Gastroesophageal sphincter (tissue), 4 donors: ENCODE results near the gene NXPH1. TPM values are rescaled to one million over a fixed set of nuclear protein-coding genes. Genes with fewer than 3 reads are reported as not detected.

Experiments used
- ATAC-seq: fragments of 150-250 bp; one replicate; pipeline ENCODE4 v1.9.1; 2016; ENCODE audit warnings: mild to moderate bottlenecking, moderate library complexity
- H3K27ac ChIP-seq, 4 donors: fragments of 200-600 bp; sonication (generic) in 3 of 4; 1 replicate in 3 of 4; 2 replicates in 1 of 4; pipeline ENCODE4 v1.5.1; 2016 to 2019
- H3K27me3 ChIP-seq: fragments of 200-600 bp; sonication (generic); one replicate; pipeline ENCODE4 v1.5.1; 2019
- H3K36me3 ChIP-seq, 2 donors: fragments of 200-600 bp; sonication (generic); one replicate each; pipeline ENCODE4 v1.5.1; 2019; ENCODE audit warnings: control low read depth in 1 of 2
- H3K4me1 ChIP-seq, 3 donors: fragments of 200-600 bp; sonication (generic); 1 replicate in 2 of 3; 2 replicates in 1 of 3; pipeline ENCODE4 v1.5.1; 2016 to 2019; ENCODE audit warnings: control low read depth in 2 of 3
- H3K4me3 ChIP-seq, 2 donors: fragments of 200-600 bp; sonication (generic); one replicate each; pipeline ENCODE4 v1.5.1; 2019; ENCODE audit warnings: mild to moderate bottlenecking in 1 of 2, moderate library complexity in 1 of 2
- H3K9me3 ChIP-seq, 3 donors: fragments of 200-600 bp; sonication (generic); one replicate each; pipeline ENCODE4 v1.5.1; 2017 to 2019; ENCODE audit warnings: control low read depth in 2 of 3
- EP300 ChIP-seq: sonication (generic); formaldehyde crosslinking; IDR thresholded peaks from one replicate; pipeline ENCODE4 v1.6.1; 2017; ENCODE audit warnings: antibody characterized with exemption, mild to moderate bottlenecking
- POLR2A ChIP-seq, 2 donors: fragments of 450-650 bp; IDR thresholded peaks; one replicate each; pipeline ENCODE4 v1.6.1; 2017; ENCODE audit warnings: antibody characterized with exemption in 2 of 2, mild to moderate bottlenecking in 2 of 2, moderate library complexity in 1 of 2
- POLR2AphosphoS5 ChIP-seq: sonication (generic); formaldehyde crosslinking; IDR thresholded peaks from one replicate; pipeline ENCODE4 v1.6.1; 2017; ENCODE audit warnings: antibody characterized with exemption
- WGBS, 2 donors: methylation state at CpG; one replicate each; pipeline ENCODE4 v1.1.5; 2018; ENCODE audit warnings: low coverage in 1 of 2; 5-methylcytosine and 5-hydroxymethylcytosine counted together
- total RNA-seq, 4 donors: library from RNA; depleted of rRNA; stranded (reverse); fragments of >200 nt; gene quantifications; one replicate each; pipeline ENCODE4 v1.1.0, GENCODE V29; 2016
- TF ChIP-seq, protein P1 (sequence below), 4 experiments: fragments of 200-600 bp in 2 of 4; fragments of 450-650 bp in 2 of 4; sonication (generic) in 1 of 4; IDR thresholded peaks; one replicate each; pipeline ENCODE4 v1.5.1; 2017 to 2019; ENCODE audit warnings: antibody characterized with exemption in 4 of 4, mild to moderate bottlenecking in 2 of 4, moderate library complexity in 2 of 4

The NXPH1 gene
- total RNA-seq, 4 donors from 2014 or later: not detected

DNA sequence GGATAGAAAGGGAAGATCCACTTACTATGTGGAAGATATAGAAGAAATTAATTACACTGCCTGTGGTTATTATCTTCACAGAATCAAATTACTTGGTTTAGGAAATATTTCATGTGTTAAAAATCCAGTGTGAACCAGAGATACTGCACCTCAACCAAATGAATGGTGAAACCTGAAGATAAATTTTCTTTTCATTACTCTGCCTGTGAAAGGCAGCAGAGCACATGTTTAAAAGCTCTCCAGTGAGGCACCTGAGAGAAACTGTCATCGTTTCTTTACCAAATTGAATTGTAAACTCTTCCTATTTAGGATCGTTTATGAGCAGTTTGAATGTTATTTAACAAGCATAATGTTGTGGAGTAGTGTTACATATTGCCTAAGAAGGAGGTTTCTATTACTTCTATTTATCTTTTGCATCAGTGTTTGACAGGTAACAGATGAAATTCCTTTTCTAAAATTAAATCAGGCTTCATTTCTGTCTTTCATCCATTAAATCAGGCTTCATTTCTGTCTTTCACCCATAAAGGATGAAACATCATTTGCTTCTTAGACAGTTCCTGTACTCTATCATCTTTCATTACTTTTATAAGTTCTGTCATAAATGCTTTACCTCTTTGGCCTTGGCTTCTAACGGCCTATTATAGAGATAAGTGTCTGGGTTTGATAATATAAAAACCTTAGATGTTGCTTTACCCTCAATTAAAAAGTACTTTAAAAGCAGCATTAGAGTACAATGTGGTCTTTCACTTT, 266.6 kb downstream of the NXPH1 start:
- 40 to 62% methylated on average over 3 of the region's 3 CpGs for WGBS, 2 donors
- no peak overlapping the region for H3K27ac ChIP-seq
- H3K9me3 ChIP-seq: no peaks in the 10 kb centered on the region
- H3K4me1 ChIP-seq: no peaks in the 10 kb centered on the region
- TF ChIP-seq POLR2A (IDR thresholded peaks at IDR 0.05) (no peak), POLR2AphosphoS5 (no peak), EP300 (no peak)
- TF ChIP-seq, protein P1, sequence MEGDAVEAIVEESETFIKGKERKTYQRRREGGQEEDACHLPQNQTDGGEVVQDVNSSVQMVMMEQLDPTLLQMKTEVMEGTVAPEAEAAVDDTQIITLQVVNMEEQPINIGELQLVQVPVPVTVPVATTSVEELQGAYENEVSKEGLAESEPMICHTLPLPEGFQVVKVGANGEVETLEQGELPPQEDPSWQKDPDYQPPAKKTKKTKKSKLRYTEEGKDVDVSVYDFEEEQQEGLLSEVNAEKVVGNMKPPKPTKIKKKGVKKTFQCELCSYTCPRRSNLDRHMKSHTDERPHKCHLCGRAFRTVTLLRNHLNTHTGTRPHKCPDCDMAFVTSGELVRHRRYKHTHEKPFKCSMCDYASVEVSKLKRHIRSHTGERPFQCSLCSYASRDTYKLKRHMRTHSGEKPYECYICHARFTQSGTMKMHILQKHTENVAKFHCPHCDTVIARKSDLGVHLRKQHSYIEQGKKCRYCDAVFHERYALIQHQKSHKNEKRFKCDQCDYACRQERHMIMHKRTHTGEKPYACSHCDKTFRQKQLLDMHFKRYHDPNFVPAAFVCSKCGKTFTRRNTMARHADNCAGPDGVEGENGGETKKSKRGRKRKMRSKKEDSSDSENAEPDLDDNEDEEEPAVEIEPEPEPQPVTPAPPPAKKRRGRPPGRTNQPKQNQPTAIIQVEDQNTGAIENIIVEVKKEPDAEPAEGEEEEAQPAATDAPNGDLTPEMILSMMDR (IDR thresholded peaks at IDR 0.05): no peak
- no peak overlapping the region for H3K4me3 ChIP-seq
- ATAC-seq: no peak
- H3K36me3 ChIP-seq: no peaks in the 10 kb centered on the region
- H3K27me3 ChIP-seq: no peaks in the 10 kb centered on the region

- Histone ChIP-seq H3K27ac (no peak overlapping the region), H3K9me3 (no peaks in the 10 kb centered on the region), H3K27me3 (no peaks in the 10 kb centered on the region), H3K4me1 (no peaks in the 10 kb centered on the region), H3K4me3 (no peak overlapping the region), H3K36me3 (no peaks in the 10 kb centered on the region)
- ATAC-seq: no peak
- TF ChIP-seq POLR2A (IDR thresholded peaks at IDR 0.05) (no peak), EP300 (no peak), POLR2AphosphoS5 (no peak)
- TF ChIP-seq, protein P1 (IDR thresholded peaks at IDR 0.05): no peak
Measured at GRCh38 chr7:8702807-8703206, 269.4 kb downstream of the NXPH1 start.

GRCh38 chr7:8710124-8710523, 276.7 kb downstream of the NXPH1 start:
- no peak for TF ChIP-seq EP300
- no peak for TF ChIP-seq POLR2AphosphoS5
- TF ChIP-seq, protein P1 (IDR thresholded peaks at IDR 0.05): no peak
- no peak for TF ChIP-seq POLR2A (IDR thresholded peaks at IDR 0.05)
- Histone ChIP-seq H3K4me1 (no peaks in the 10 kb centered on the region), H3K4me3 (no peak overlapping the region), H3K27ac (no peak overlapping the region), H3K27me3 (no peaks in the 10 kb centered on the region), H3K36me3 (no peaks in the 10 kb centered on the region), H3K9me3 (no peaks in the 10 kb centered on the region)
- no peak for ATAC-seq
- WGBS, 2 donors: 63 to 67% methylated on average over 2 of the region's 2 CpGs

DNA sequence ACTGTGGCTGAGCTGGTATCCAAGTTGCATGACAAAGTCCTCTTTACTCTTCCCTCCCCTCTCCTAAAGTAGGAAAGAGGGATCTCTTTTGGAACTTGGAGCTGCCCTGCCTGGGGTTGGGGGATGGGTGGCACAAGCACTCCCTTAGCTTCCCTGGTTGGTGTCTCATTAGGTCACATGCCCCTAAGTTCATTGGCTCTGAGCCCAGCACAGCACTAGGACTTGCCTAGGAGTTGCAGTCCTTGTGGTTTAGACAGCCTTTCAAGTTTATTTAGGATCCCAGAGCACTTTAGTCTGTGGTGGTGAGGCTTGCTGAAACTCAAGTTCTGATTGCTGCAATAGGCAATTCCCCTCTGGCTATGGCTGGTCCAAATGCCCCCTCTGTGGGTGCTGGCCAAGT, 281.4 kb downstream of the NXPH1 start:
- ATAC-seq: no peak

GRCh38 chr7:8719102-8719501, 285.7 kb downstream of the NXPH1 start:
- WGBS, 2 donors: 71 to 73% methylated on average over 1 of the region's 1 CpG
- Histone ChIP-seq H3K27me3 (peaks cover 3% of the 10 kb centered on the region), H3K9me3 (no peaks in the 10 kb centered on the region), H3K27ac (no peak overlapping the region), H3K36me3 (no peaks in the 10 kb centered on the region), H3K4me3 (no peak overlapping the region), H3K4me1 (no peaks in the 10 kb centered on the region)
- no peak for TF ChIP-seq POLR2AphosphoS5
- TF ChIP-seq POLR2A (IDR thresholded peaks at IDR 0.05): no peak
- TF ChIP-seq, protein P1 (IDR thresholded peaks at IDR 0.05): no peak
- no peak for TF ChIP-seq EP300
- ATAC-seq: no peak

More for the DNA sequence above, 281.4 kb downstream of the NXPH1 start:
- no peak for TF ChIP-seq EP300
- no peak for TF ChIP-seq POLR2AphosphoS5
- TF ChIP-seq, protein P1 (IDR thresholded peaks at IDR 0.05): no peak
- TF ChIP-seq POLR2A (IDR thresholded peaks at IDR 0.05): no peak
- H3K4me1 ChIP-seq: no peaks in the 10 kb centered on the region
- no peaks in the 10 kb centered on the region for H3K36me3 ChIP-seq
- H3K27ac ChIP-seq: no peak overlapping the region
- no peak overlapping the region for H3K4me3 ChIP-seq
- H3K9me3 ChIP-seq: no peaks in the 10 kb centered on the region
- H3K27me3 ChIP-seq: peaks cover 3% of the 10 kb centered on the region
